ENCODE data around the gene PLLP. TPM values are rescaled to one million over a fixed set of nuclear protein-coding genes. Genes with fewer than 3 reads are reported as not detected.
"Not testable (repeated sequence)": the region's sequence is repeated elsewhere in the genome, so short reads cannot be mapped to it uniquely, and the experiment has no call there.

Gene PLLP
- total and polyA plus RNA-seq, 5 experiments from 2014 or later: 3.5 to 8.8 (median 4.9) TPM

DNA sequence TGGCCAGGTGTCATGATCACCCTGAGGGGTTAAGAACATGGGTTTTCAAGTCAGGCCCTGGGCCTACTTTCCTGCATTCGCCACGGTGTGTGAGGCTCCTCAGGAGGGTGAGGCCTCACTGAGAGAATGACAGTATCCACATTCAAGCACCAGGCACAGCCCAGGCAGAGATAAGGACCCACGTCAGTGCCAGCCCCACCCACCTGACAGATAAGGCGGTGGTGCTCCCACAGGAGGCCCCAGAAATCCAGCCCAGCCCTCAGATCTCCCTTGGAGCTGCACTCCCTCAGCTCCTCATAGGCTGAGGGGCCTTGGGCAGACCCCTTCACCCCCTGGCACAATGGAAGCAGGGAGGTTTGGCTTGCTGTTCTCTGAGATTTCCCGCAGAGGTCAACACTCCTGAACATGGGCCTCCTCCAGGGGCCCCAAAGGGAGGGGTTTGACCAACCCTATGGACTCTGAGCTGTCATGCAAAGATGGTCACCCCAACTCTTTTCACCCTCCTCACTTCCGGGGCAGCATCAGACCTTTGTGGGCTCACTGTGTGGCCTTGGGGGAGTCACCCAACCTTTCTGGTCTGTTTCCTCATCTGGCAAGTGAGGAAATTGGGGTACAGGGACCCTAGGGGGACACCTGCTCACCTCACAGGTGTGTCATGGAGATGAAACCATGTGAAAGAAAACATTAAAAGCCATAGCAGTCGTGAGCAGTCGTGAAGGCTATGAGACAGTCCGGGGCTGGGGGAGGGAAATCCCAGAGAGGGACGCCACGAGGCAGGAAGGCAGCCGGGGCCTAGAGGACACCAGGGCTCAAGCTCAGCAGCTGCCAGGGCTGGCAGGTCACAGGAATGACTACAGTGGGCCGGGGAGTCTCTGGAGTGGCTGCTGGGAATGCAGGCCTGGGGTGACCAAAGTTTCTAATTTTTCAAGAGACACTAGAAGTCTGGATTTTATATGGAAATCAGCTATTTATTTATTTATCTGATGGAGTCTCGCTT, 15.4 kb downstream of the PLLP start:
- Mint-ChIP-seq H3K4me3 (peak overlapping the region in 5 of 10 donors; percentile 14 to 84 (median 71)), H3K27ac (peak overlapping the region; percentile 90 to 99 (median 97)), H3K36me3 (no peaks in the 10 kb centered on the region), H3K9me3 (no peaks in the 10 kb centered on the region), H3K4me1 (peaks cover 25 to 57% (median 50%) of the 10 kb centered on the region in 4 donors), H3K27me3 (no peaks in the 10 kb centered on the region)
- DNase-seq: no peak
- no peak for ATAC-seq
- POLR2A ChIA-PET: interaction anchor here (0.5 to 5.7 kb wide), 6 partner anchors 10 to 83 kb away, joined by 3 to 55 read pairs (median 4); partner anchors contain the start of genes ARL2BP, PSME3IP1 and RSPRY1

DNA sequence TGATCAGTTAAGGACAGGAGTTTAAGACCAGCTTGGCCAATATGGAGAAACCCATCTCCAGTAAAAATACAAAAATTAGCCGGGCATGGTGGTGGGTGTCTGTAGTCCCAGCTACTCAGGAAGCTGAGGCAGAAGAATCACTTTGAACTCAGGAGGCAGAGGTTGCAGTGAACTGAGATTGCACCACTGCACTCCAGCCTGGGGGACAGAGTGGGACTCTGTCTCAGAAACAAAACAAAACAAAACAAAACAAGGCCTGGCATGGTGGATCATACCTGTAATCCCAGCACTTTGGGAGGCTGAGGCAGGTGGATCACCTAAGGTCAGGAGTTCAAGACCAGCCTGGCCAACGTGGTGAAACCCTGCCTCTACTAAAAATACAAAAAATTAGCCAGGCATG, 17.1 kb downstream of the PLLP start:
- ATAC-seq (peak; percentile 37 to 39), DNase-seq (peak in 4 of 10 donors; percentile 34 to 50 (median 46))
- POLR2A ChIA-PET: interaction anchor here (0.6 to 5.7 kb wide), 8 partner anchors 13 to 271 kb away, joined by 3 to 55 read pairs (median 4); partner anchors contain the start of gene ARL2BP
- H3K4me3 Mint-ChIP-seq: peak overlapping the region; percentile 46 to 84 (median 69)
- H3K36me3 Mint-ChIP-seq, H3K9me3 Mint-ChIP-seq, H3K27me3 Mint-ChIP-seq: not testable (repeated sequence)
- peak overlapping the region; percentile 90 to 99 (median 97) for H3K27ac Mint-ChIP-seq
- peaks cover 27 to 56% (median 50%) of the 10 kb centered on the region in 4 donors for H3K4me1 Mint-ChIP-seq

DNA sequence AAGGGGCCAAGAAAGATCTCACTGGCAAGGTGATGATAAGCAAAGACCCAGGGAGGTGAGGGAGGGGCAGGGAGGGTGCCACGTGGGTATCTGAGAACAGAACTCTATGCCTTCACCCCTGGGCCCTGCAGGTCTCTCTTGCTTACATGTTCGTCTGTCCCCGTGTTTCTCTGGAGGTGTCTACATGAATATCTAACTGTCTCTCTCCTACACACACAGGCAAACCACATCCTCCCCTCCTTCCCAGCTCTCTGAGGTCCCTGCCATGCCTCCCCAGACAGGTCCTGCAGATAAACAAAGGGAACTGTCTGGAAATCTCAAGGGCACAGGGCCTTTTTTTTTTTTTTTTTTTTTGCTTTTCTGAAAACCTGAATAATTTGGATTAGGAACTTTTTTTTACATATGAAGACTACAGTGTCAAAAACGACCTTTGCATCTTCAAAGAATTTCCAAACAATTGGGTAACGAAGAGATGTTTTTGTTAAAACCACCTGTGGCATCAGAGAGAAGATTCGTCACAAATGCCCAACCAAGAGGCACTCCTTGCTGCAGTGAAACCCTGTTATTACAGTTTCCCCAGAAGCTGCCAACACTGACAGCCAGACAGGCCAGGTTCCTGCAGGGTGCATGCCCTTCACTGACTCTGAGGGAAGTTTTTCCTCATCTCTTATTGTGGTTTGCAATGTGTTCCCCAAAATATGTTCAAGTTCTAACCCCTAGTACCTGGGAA, 17.8 kb downstream of the PLLP start:
- DNase-seq (peak; percentile 33 to 83 (median 66)), ATAC-seq (peak; percentile 86)
- peaks cover 27 to 56% (median 47%) of the 10 kb centered on the region in 4 donors for H3K4me1 Mint-ChIP-seq
- no peaks in the 10 kb centered on the region for H3K9me3 Mint-ChIP-seq
- no peaks in the 10 kb centered on the region for H3K27me3 Mint-ChIP-seq
- POLR2A ChIA-PET: interaction anchor here (0.7 to 5.7 kb wide), 14 partner anchors 8 to 659 kb away, joined by 4 to 55 read pairs (median 6); partner anchors contain the start of gene ARL2BP
- H3K36me3 Mint-ChIP-seq: no peaks in the 10 kb centered on the region
- peak overlapping the region; percentile 46 to 84 (median 69) for H3K4me3 Mint-ChIP-seq
- H3K27ac Mint-ChIP-seq: peak overlapping the region; percentile 90 to 99 (median 97)

DNA sequence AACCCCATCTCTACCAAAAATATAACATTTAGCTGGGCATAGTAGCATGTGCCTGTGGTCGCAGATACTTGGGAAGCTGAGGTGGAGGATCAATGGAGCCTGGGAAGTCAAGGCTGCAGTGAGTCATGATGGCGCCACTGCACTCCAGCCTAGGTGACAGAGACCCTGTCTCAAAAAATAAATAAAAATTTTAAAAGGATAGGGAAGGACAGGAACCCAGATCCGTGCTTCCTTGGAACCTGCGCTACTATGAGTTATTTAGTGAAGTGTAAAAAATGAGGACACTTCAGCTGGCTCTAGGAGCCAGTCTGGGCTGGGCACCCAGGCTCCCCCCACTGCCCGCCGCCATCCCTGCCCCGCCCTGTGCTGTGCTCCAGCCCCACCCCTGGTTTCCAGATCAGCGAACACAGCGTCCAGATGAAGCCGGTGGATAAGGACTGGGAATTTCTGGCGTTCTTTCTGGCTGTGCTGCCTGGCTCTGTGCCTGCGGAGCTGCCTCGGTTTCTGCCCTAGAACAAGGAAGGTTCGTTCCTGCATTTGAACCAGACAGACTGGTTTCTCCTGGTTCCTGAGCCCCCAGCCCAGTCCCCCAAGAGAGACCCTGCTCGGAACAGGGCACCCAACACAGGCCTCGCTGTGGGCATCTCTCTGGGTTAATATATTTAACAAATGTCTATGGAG, 18.5 kb downstream of the PLLP start:
- H3K27me3 Mint-ChIP-seq: no peaks in the 10 kb centered on the region
- no peaks in the 10 kb centered on the region for H3K9me3 Mint-ChIP-seq
- H3K4me3 Mint-ChIP-seq: peak overlapping the region; percentile 46 to 84 (median 69)
- no peaks in the 10 kb centered on the region for H3K36me3 Mint-ChIP-seq
- no peak for ATAC-seq
- POLR2A ChIA-PET: interaction anchor here (0.6 to 5.7 kb wide), 16 partner anchors 9 to 658 kb away, joined by 3 to 55 read pairs (median 6); partner anchors contain the start of gene ARL2BP
- H3K27ac Mint-ChIP-seq: peak overlapping the region; percentile 90 to 99 (median 97)
- no peak for DNase-seq
- H3K4me1 Mint-ChIP-seq: peaks cover 25 to 58% (median 46%) of the 10 kb centered on the region in 4 donors

DNA sequence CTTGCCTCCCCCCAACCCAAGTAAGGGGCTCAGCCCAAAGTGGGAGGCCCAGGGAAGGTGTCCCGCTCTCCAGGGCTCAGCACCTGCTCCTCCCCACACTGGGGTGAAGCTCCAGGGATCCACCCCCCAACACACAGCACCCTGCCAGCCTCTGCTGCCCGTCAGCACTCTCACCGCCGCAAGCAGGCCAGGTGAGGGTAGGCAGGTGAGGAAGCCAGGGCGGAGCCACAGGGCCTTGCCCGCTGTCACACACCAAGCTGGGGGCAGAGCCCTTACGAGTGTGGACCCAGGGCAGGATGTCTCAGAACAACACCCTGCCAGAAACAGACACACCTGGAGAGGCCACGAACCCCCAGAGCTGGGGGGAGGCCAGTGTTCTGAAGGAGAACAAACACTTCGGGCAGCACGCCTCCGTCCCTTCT, 19.5 kb downstream of the PLLP start:
- Mint-ChIP-seq H3K27ac (peak overlapping the region; percentile 90 to 98 (median 96)), H3K27me3 (no peaks in the 10 kb centered on the region), H3K4me3 (peak overlapping the region in 8 of 10 donors; percentile 1 to 59 (median 34)), H3K9me3 (no peaks in the 10 kb centered on the region), H3K36me3 (no peaks in the 10 kb centered on the region), H3K4me1 (peaks cover 29 to 66% (median 55%) of the 10 kb centered on the region in 4 donors)
- ATAC-seq (peak in 1 of 2 donors; percentile 22), DNase-seq (peak in 5 of 10 donors; percentile 14 to 37 (median 34))
- POLR2A ChIA-PET: interaction anchor here (0.9 to 2.2 kb wide), 5 partner anchors 9 to 35 kb away, joined by 3 to 7 read pairs (median 5); no protein-coding TSS in a partner anchor

DNA sequence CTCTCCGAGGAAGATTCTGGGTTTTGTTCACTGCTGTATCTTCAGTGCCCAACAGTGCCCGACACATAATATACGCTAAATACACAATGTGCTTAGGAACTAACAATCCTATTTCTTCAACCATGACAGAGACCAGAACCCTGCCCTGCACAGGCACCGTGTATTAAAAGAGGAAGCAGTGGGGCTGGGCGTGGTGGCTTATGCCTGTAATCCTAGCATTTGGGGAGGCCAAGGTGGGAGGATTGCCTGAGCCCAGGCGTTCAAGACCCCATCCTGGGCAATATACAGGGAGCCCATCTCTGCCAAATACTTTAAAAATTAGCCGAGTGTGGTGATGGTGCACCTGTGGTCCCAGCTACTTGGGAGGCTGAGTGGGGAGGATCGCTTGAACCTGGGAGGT, 20.1 kb downstream of the PLLP start:
- H3K4me1 Mint-ChIP-seq: peaks cover 29 to 68% (median 57%) of the 10 kb centered on the region in 4 donors
- POLR2A ChIA-PET: interaction anchor here (0.9 to 2.6 kb wide), 6 partner anchors 8 to 36 kb away, joined by 3 to 16 read pairs (median 6); partner anchors contain the start of gene ARL2BP
- no peak for ATAC-seq
- H3K4me3 Mint-ChIP-seq: peak overlapping the region in 1 of 10 donors; percentile 18
- no peaks in the 10 kb centered on the region for H3K9me3 Mint-ChIP-seq
- H3K36me3 Mint-ChIP-seq: no peaks in the 10 kb centered on the region
- no peak for DNase-seq
- H3K27me3 Mint-ChIP-seq: no peaks in the 10 kb centered on the region
- peak overlapping the region in 9 of 10 donors; percentile 15 to 95 (median 69) for H3K27ac Mint-ChIP-seq

DNA sequence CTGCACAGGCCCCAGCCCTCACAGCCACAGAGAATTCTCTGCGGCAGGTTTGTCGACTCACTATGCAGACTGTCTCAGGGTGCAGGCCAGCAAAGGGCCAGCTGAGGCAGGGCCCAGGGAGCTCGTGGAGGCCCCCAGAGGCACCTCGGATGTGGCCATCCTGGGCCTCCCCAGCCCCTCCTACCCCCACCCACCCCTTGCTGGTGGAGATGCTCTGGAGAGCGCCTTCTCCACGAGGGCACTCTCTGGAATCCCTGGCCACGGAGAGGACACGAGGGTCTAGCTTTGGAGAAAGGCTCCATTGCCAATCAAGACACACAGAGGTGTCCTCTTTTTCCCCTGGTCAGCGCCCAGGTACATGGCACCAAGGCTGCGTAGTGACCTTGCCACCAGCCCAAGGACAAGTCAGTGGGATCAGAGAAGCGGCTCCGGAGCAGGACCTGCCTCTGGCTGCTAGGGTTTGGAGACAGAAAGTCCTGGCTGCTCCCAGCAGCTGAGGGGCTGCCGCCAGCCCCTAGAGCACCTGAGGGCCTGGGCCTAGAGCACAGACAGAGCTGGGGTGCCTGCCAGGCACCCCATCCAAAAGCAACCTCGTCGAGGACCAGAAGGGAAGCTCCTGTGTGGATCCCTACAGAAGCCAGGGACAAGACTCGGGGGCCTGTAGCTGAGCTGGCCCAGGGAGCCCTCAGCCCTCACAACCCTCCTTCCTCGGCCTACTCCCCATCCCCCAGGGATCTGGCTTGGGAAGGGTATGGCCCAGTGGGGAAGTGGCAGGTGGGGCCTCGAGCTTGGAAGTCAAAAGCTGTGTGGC, 20.7 kb downstream of the PLLP start:
- ATAC-seq (no peak), DNase-seq (no peak)
- Mint-ChIP-seq H3K9me3 (no peaks in the 10 kb centered on the region), H3K27ac (peak overlapping the region in 9 of 10 donors; percentile 15 to 90 (median 79)), H3K4me3 (no peak overlapping the region), H3K36me3 (no peaks in the 10 kb centered on the region), H3K4me1 (peaks cover 28 to 63% (median 52%) of the 10 kb centered on the region in 4 donors), H3K27me3 (no peaks in the 10 kb centered on the region)
- POLR2A ChIA-PET: interaction anchor here (0.5 to 2.6 kb wide), 6 partner anchors 8 to 333 kb away, joined by 3 to 16 read pairs (median 4); partner anchors contain the start of gene ARL2BP

DNA sequence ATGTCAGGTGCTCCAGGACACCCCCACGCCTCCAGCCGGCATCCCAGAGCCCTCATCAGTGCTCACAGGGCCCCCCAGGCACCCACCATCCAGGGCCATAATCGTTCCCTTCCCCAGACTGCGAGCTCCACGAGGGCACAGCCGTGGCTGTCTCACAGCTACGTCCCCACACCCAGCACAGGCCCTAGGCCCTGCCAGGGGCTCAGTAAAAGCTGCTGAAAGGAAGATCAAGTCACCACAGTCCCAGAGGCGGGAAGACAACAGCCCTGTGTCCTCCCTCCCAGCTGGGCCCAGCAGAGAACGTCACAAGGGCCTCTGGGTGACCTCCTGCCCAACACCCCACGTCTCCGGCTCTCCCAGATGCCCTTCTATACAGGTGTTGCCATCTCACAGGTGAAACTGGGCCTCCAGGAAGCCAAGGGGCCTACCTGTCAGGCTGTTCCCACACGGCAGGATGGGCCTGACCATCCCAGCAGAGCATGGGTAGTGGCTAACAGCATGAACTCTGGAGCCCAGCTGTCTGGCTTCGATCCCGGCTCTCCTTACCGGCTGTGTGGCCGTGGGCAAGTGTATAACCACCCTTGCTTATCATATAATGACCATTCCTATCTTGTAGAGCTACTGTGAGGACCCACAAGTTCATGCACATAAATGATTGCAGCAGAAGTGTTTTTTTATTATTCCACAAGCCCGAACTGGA, 21.5 kb downstream of the PLLP start:
- Mint-ChIP-seq H3K27me3 (no peaks in the 10 kb centered on the region), H3K9me3 (no peaks in the 10 kb centered on the region), H3K27ac (peak overlapping the region; percentile 56 to 90 (median 77)), H3K36me3 (peaks cover 0 to 2% (median 0%) of the 10 kb centered on the region in 3 donors), H3K4me3 (no peak overlapping the region), H3K4me1 (peaks cover 24 to 58% (median 46%) of the 10 kb centered on the region in 4 donors)
- no peak for ATAC-seq
- DNase-seq: no peak
- POLR2A ChIA-PET: interaction anchor here (0.5 to 2.6 kb wide), 3 partner anchors 18 to 332 kb away, joined by 3 to 16 read pairs (median 4); partner anchors contain the start of gene ARL2BP

DNA sequence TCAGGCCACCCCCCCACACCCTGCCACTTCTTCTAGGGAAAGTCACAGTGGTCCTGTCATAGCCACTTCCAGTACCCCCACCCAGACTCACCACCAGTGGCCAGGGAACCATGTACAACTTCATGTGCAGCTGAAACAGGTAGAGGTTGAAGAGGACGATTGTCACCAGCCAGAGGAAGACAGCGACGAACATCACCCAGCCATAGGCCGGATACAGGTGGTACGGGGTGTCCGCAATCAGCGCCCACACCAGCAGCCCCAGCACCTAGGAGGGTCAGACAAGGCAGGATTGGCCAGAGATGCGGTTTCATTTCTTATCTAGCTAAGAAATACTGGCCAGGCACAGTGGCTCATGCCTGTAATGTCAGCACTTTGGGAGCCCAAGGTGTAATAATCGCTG, 22.7 kb downstream of the PLLP start:
- POLR2A ChIA-PET: interaction anchor here (1.5 to 2.6 kb wide), 2 partner anchors 15 to 17 kb away, joined by 3 to 16 read pairs; partner anchors contain the start of gene ARL2BP
- no peaks in the 10 kb centered on the region for H3K27me3 Mint-ChIP-seq
- H3K36me3 Mint-ChIP-seq: peaks cover 0 to 4% (median 0%) of the 10 kb centered on the region in 3 donors
- H3K9me3 Mint-ChIP-seq: no peaks in the 10 kb centered on the region
- H3K27ac Mint-ChIP-seq: peak overlapping the region in 7 of 10 donors; percentile 22 to 88 (median 72)
- DNase-seq (peak in 1 of 10 donors; percentile 52), ATAC-seq (no peak)
- H3K4me3 Mint-ChIP-seq: no peak overlapping the region
- H3K4me1 Mint-ChIP-seq: peaks cover 18 to 46% (median 35%) of the 10 kb centered on the region in 4 donors

DNA sequence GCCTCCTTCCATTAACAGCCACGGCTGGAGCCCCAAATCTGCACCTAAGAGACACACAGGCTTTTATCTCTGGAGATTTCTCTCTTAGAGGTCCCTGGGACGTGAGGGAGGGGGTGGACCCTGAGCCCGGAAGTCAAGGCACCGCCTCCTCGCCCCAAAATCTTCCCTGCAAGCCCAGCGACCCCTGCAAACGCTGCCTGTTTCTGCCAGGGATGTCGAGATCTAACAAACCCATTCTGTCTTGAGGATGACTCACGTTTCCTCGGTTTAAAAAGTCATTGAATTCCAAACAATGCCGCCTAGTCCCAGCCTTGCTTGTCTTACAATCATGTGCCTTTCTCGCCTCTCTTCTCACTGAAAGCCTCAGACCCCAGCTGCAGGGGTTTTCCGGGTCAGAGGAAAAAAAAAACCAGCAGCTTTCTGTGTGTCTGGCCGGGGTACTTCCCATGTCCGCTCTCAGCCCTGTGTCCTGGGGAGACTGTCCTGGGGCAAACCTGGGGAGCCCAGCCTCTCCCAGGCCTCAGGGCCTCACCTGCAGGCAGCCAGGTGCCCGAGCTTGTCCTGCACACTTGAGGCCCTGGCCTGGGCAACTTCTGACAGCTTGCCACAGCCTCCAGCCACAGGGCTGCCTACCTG, 24.1 kb downstream of the PLLP start:
- peak overlapping the region; percentile 29 to 81 (median 60) for H3K4me3 Mint-ChIP-seq
- H3K9me3 Mint-ChIP-seq: no peaks in the 10 kb centered on the region
- POLR2A ChIA-PET: interaction anchor here (0.6 to 1.5 kb wide), 4 partner anchors 14 to 354 kb away, joined by 3 read pairs; no protein-coding TSS in a partner anchor
- peaks cover 11 to 34% (median 22%) of the 10 kb centered on the region in 4 donors for H3K4me1 Mint-ChIP-seq
- ATAC-seq (peak; percentile 63 to 81), DNase-seq (peak in 7 of 10 donors; percentile 15 to 58 (median 31))
- H3K36me3 Mint-ChIP-seq: peaks cover 0 to 10% (median 0%) of the 10 kb centered on the region in 3 donors
- no peaks in the 10 kb centered on the region for H3K27me3 Mint-ChIP-seq
- peak overlapping the region; percentile 78 to 95 (median 88) for H3K27ac Mint-ChIP-seq
